Activated CD8-positive, alpha-beta T cell treated with anti-CD3 and anti-CD28 coated beads, Interleukin-2, amount 10 ng/mL, durations not matched to agents 7 days and 5 days (primary cell): ENCODE measurements around the gene ARL6IP5. TPM values are rescaled to one million over a fixed set of nuclear protein-coding genes. Genes with fewer than 3 reads are reported as not detected.

Experiments
- ATAC-seq: fragments of 150-1000 bp; cut with Tn5 transposase; one replicate; pipeline ENCODE4 v1.10.0; 2021; ENCODE audit warnings: moderate library complexity
- CTCF ChIA-PET: fragments of 350-600 bp; sonication (Branson Sonifier 250); formaldehyde crosslinking; loops from one replicate; lab custom pipeline; 2021; ENCODE audit warnings: antibody characterized with exemption; lab: Charles Lee
- POLR2A ChIA-PET: fragments of 350-600 bp; sonication (Branson Sonifier 250); formaldehyde crosslinking; loops from one replicate; lab custom pipeline; 2021; ENCODE audit warnings: antibody characterized with exemption; lab: Charles Lee
- DNase-seq: peaks from one replicate; pipeline ENCODE4 v3.0.0-alpha.2; 2020
- H3K27ac Mint-ChIP-seq: one replicate; pipeline ENCODE4 v1.8.0; 2021; ENCODE audit warnings: mild to moderate bottlenecking, mixed read lengths
- H3K27me3 Mint-ChIP-seq: one replicate; pipeline ENCODE4 v1.8.0; 2021; ENCODE audit warnings: low read depth, mixed read lengths
- H3K36me3 Mint-ChIP-seq: one replicate; pipeline ENCODE4 v1.8.0; 2021; ENCODE audit warnings: low read depth, mixed read lengths
- H3K4me1 Mint-ChIP-seq: one replicate; pipeline ENCODE4 v1.8.0; 2021; ENCODE audit warnings: low read depth, mixed read lengths
- H3K4me3 Mint-ChIP-seq: one replicate; pipeline ENCODE4 v1.8.0; 2021; ENCODE audit warnings: mild to moderate bottlenecking, mixed read lengths
- H3K9me3 Mint-ChIP-seq: one replicate; pipeline ENCODE4 v1.8.0; 2022; ENCODE audit warnings: mixed read lengths; ENCODE audit not compliant: insufficient read depth
- total RNA-seq, 2 experiments: library from RNA; stranded (reverse); gene quantifications; one replicate each; pipeline ENCODE4 v1.2.3, GENCODE V29; 2021

Gene ARL6IP5
- total RNA-seq: 100 to 1,000 TPM; 148 to 153 TPM

GRCh38 chr3:69084326-69085167 is at the start of gene ARL6IP5:
TSS of gene ARL6IP5 (plus strand) at chr3:69084937. CDS start at chr3:69085048, 111 bp downstream.
- Mint-ChIP-seq H3K27me3 (no peaks in the 10 kb centered on the region), H3K36me3 (peaks cover 35% of the 10 kb centered on the region), H3K4me3 (peak within 1 kb of the TSS; percentile 95), H3K27ac (peak within 1 kb of the TSS; percentile 89), H3K9me3 (no peaks in the 10 kb centered on the region), H3K4me1 (peaks cover 57% of the 10 kb centered on the region)
- DNase-seq (peak; percentile 96), ATAC-seq (peak; percentile 65)
- ChIA-PET CTCF (interaction anchor here (0.9 to 1.7 kb wide), 9 partner anchors 10 to 71 kb away, joined by 3 to 9 read pairs (median 3); partner anchors contain the start of gene EOGT), POLR2A (interaction anchor here (1.1 to 8.7 kb wide), 6 partner anchors 9 to 36 kb away, joined by 3 to 83 read pairs (median 30); partner anchors contain the start of gene TMF1)

GRCh38 chr3:69044608-69045007 is 40.1 kb upstream of the ARL6IP5 start:
- POLR2A ChIA-PET: no interaction called here
- peaks cover 48% of the 10 kb centered on the region for H3K36me3 Mint-ChIP-seq
- ATAC-seq (no peak), DNase-seq (no peak)
- peaks cover 28% of the 10 kb centered on the region for H3K4me1 Mint-ChIP-seq
- no peak overlapping the region for H3K4me3 Mint-ChIP-seq
- no peaks in the 10 kb centered on the region for H3K27me3 Mint-ChIP-seq
- H3K27ac Mint-ChIP-seq: no peak overlapping the region
- CTCF ChIA-PET: interaction anchor here (0.8 to 1.9 kb wide), 4 partner anchors 8 to 77 kb away, joined by 3 to 5 read pairs (median 4); partner anchors contain the start of genes EOGT and TMF1
- H3K9me3 Mint-ChIP-seq: no peaks in the 10 kb centered on the region

GRCh38 chr3:69048990-69049389 is 35.7 kb upstream of the ARL6IP5 start:
- DNase-seq (no peak), ATAC-seq (no peak)
- CTCF ChIA-PET: no interaction called here
- POLR2A ChIA-PET: interaction anchor here (1.3 to 1.6 kb wide), 2 partner anchors 31 to 41 kb away, joined by 3 read pairs; partner anchors contain the start of gene UBA3
- Mint-ChIP-seq H3K27me3 (no peaks in the 10 kb centered on the region), H3K4me3 (peak overlapping the region; percentile 90), H3K4me1 (peaks cover 52% of the 10 kb centered on the region), H3K9me3 (no peaks in the 10 kb centered on the region), H3K27ac (no peak overlapping the region), H3K36me3 (peaks cover 54% of the 10 kb centered on the region)

GRCh38 chr3:69051756-69052471 is 32.8 kb upstream of the ARL6IP5 start, which contains the start of gene TMF1:
TSS of gene TMF1 (minus strand) at chr3:69052333. CDS start at chr3:69052086, 247 bp downstream.
- peak within 1 kb of the TSS; percentile 90 for H3K4me3 Mint-ChIP-seq
- ATAC-seq (peak; percentile 92), DNase-seq (peak; percentile 99)
- ChIA-PET CTCF (interaction anchor here (0.8 to 4.0 kb wide), 8 partner anchors 8 to 50 kb away, joined by 3 to 23 read pairs (median 6); partner anchors contain the start of gene ARL6IP5), POLR2A (interaction anchor here (0.8 to 4.4 kb wide), 12 partner anchors 10 to 50 kb away, joined by 3 to 83 read pairs (median 5); partner anchors contain the start of genes ARL6IP5 and UBA3)
- no peaks in the 10 kb centered on the region for H3K9me3 Mint-ChIP-seq
- peak within 1 kb of the TSS; percentile 91 for H3K27ac Mint-ChIP-seq
- H3K27me3 Mint-ChIP-seq: no peaks in the 10 kb centered on the region
- peaks cover 51% of the 10 kb centered on the region for H3K36me3 Mint-ChIP-seq
- H3K4me1 Mint-ChIP-seq: peaks cover 51% of the 10 kb centered on the region

- Mint-ChIP-seq H3K9me3 (no peaks in the 10 kb centered on the region), H3K36me3 (peaks cover 53% of the 10 kb centered on the region), H3K4me3 (peak overlapping the region; percentile 90), H3K27me3 (no peaks in the 10 kb centered on the region), H3K27ac (peak overlapping the region; percentile 91), H3K4me1 (peaks cover 53% of the 10 kb centered on the region)
- ATAC-seq (peak; percentile 32), DNase-seq (no peak)
- ChIA-PET CTCF (interaction anchor here (0.8 to 4.0 kb wide), 9 partner anchors 9 to 109 kb away, joined by 3 to 23 read pairs (median 6); no protein-coding TSS in a partner anchor), POLR2A (interaction anchor here (0.8 to 4.4 kb wide), 12 partner anchors 9 to 50 kb away, joined by 3 to 83 read pairs (median 5); partner anchors contain the start of genes ARL6IP5 and UBA3)
Measured at GRCh38 chr3:69052472-69052898, 32.3 kb upstream of the ARL6IP5 start.

- no peaks in the 10 kb centered on the region for H3K27me3 Mint-ChIP-seq
- POLR2A ChIA-PET: interaction anchor here (0.9 to 3.8 kb wide), 4 partner anchors 14 to 35 kb away, joined by 3 to 50 read pairs (median 6); partner anchors contain the start of genes ARL6IP5 and UBA3
Measured at GRCh38 chr3:69058180-69058946, 26.4 kb upstream of the ARL6IP5 start.

GRCh38 chr3:69058947-69059224 is 25.9 kb upstream of the ARL6IP5 start:
- CTCF ChIA-PET: interaction anchor here (0.9 to 2.8 kb wide), 3 partner anchors 25 to 33 kb away, joined by 4 to 9 read pairs (median 4); no protein-coding TSS in a partner anchor
- ATAC-seq (peak; percentile 18), DNase-seq (no peak)
- Mint-ChIP-seq H3K27ac (peak overlapping the region; percentile 90), H3K9me3 (peaks cover 4% of the 10 kb centered on the region), H3K4me1 (peaks cover 50% of the 10 kb centered on the region), H3K36me3 (peaks cover 72% of the 10 kb centered on the region), H3K4me3 (peak overlapping the region; percentile 41), H3K27me3 (no peaks in the 10 kb centered on the region)
- POLR2A ChIA-PET: interaction anchor here (0.9 to 3.8 kb wide), 4 partner anchors 14 to 35 kb away, joined by 3 to 50 read pairs (median 6); partner anchors contain the start of genes ARL6IP5 and UBA3

More at GRCh38 chr3:69058180-69058946, 26.4 kb upstream of the ARL6IP5 start:
- peaks cover 71% of the 10 kb centered on the region for H3K36me3 Mint-ChIP-seq
- ATAC-seq (peak; percentile 99), DNase-seq (peak; percentile 49)
- H3K9me3 Mint-ChIP-seq: peaks cover 4% of the 10 kb centered on the region
- H3K27ac Mint-ChIP-seq: peak overlapping the region; percentile 90
- H3K4me1 Mint-ChIP-seq: peaks cover 47% of the 10 kb centered on the region
- peak overlapping the region; percentile 41 for H3K4me3 Mint-ChIP-seq
- CTCF ChIA-PET: interaction anchor here (0.9 to 2.8 kb wide), 3 partner anchors 26 to 34 kb away, joined by 4 to 9 read pairs (median 4); no protein-coding TSS in a partner anchor

GRCh38 chr3:69059688-69060087 is 25.0 kb upstream of the ARL6IP5 start:
- no peak overlapping the region for H3K4me3 Mint-ChIP-seq
- POLR2A ChIA-PET: interaction anchor here (3.8 kb wide), 1 partner anchor 23 kb away, joined by 50 read pairs; the partner anchor contains the start of genes ARL6IP5 and UBA3
- peaks cover 78% of the 10 kb centered on the region for H3K36me3 Mint-ChIP-seq

GRCh38 chr3:69063636-69064035 is 21.1 kb upstream of the ARL6IP5 start:
- ChIA-PET POLR2A (interaction anchor here (1.2 to 4.5 kb wide), 5 partner anchors 11 to 28 kb away, joined by 4 to 54 read pairs (median 16); partner anchors contain the start of genes ARL6IP5, TMF1 and UBA3), CTCF (interaction anchor here (0.8 to 2.9 kb wide), 9 partner anchors 11 to 136 kb away, joined by 3 to 23 read pairs (median 4); partner anchors contain the start of genes ARL6IP5 and TMF1)
- Mint-ChIP-seq H3K27ac (peak overlapping the region; percentile 81), H3K36me3 (peaks cover 73% of the 10 kb centered on the region), H3K27me3 (no peaks in the 10 kb centered on the region), H3K4me3 (peak overlapping the region; percentile 55), H3K9me3 (peaks cover 4% of the 10 kb centered on the region), H3K4me1 (peaks cover 60% of the 10 kb centered on the region)
- DNase-seq: no peak
- no peak for ATAC-seq

More at GRCh38 chr3:69059688-69060087, 25.0 kb upstream of the ARL6IP5 start:
- CTCF ChIA-PET: interaction anchor here (0.7 to 2.8 kb wide), 2 partner anchors 32 to 247 kb away, joined by 3 to 9 read pairs; no protein-coding TSS in a partner anchor
- Mint-ChIP-seq H3K27ac (peak overlapping the region; percentile 90), H3K9me3 (peaks cover 4% of the 10 kb centered on the region), H3K27me3 (no peaks in the 10 kb centered on the region), H3K4me1 (peaks cover 59% of the 10 kb centered on the region)
- ATAC-seq (no peak), DNase-seq (no peak)
